ENCODE measurements around the gene CSF2.

The CSF2 gene

DNA sequence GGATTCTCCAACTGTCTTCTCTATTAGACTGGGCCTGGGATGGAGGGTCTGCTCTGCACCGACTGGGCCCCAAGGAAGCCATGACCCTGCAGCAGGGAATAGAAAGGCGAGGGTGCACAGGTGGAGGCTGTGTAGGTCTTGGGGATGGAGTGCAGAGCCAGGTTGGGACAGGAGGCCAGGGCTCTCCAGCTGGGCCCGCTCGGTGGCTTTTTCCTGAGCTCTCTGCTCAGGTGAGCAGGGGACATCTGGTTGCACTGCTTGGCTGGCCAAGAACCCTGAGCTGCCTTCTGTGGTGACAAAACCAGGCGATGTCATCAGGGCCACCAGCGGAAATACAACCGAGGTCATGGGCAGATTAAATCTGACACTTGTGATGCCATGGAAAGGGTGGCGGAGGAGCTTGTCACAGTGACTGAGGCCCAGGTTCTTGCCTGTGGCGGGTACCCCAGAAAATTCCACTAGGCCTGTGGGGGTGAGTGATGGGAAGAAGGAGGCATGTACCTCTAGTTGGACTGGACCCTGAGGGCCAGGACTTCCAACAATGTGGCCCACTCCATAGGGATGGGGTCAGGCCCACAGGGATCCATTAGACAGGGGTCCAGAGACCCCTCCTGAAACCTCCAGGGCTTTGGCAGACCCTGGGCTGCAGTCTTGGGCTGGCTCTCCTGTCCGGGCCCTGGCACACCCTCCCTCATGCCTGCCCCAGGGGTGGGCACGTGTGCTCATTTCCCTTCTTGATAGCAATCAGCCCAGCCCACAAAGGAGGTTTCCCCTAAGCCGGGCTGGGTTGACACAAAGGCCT is 17.6 kb upstream of the CSF2 start:
- peak; percentile 72 for DNase-seq

DNA sequence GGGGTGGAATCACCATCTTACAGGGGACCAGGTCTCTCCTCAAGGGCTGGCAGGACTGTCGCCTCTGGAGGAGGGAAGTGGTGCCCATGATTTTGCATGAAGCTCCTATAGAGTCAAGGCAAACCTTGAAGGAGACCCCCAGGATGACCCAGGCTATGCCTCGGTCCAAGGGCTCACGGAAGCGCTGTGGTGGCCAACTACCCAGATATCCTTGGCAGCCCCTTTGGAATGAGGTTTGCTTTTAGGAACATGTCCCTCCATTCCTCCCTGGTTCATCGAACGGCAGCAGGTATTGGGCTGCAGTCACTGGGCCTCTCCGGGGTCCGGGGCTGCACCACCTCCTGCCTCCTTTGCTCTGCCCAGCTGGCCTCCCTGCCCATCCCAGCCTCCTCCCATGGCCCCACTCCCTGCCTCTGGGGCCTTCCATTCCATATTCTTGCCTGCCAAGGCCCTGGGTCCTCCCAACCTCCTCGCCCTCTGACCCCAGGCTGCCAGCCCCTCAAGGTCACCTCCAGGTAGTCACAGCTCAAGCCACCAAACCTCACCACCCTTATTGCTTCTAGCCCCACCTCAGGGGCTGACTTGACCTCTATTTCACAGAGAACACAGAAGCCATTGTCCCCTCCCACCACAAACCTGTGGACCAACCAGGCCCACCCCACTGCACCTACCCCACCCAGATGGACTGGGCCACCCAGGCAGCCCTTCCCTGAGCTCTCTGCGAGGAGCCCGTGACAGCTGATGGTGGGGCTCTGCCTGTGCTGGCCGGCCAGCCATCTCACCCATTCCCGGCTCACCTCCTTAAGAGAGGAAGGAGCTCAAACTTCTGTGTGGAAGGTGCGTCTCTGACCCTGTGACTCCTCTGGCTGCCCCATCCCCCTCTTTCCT is 16.7 kb upstream of the CSF2 start:
- DNase-seq: peak; percentile 25

DNA sequence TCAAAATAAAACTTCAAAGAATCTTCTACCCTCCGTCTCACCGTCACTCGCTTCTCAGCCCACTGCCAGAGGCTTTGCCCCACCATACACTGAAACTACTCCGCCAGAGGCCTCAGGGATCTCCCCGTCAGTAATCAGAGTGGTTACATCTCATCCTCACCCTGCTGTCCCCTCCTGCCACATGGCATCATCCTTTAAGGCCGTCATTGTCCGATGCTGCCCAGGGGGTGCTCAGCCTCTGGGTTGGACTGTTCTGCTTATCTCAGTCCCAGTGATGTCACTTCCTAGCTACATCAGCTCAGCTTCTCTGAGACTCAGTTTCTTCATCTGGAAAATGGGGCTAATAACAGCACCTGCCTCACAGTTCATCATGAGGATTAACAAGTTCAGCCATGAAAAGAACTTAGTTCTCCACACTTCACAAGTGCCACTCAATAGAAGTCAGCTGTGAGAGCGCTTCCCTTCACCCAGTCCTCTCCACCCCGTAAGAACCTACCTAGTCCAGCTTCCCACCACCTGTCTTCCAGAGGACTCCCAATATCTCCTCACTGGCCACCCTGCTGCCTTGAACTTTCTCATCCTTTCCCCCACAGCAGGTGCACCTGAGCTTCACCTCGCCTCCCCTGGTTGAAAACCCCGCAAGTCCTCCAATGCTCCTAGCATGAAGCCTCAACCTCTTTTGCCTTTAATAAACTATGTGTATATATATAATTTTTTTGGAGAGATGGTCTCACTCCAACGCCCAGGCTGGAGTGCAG is 15.9 kb upstream of the CSF2 start:
- DNase-seq: peak; percentile 24

DNA sequence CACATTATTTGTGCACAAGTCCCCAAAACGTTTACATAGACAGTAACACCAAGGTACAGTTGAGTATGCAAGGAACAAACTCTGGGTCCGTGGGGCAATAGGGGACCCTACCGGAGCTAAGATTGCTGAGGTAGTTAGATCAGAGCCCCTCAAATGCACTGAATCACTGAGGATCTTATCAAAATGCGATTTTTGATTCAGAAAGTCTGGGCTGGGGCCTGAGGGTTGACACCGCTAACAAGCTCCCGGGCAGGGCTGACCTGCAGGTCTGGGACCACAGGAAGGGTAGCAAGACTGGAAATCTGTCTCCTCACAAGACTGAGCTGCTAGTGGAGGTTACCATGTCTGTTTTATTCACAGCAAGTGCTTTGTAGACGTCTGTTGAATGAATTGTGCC is 14.9 kb upstream of the CSF2 start:
- DNase-seq: no peak

DNA sequence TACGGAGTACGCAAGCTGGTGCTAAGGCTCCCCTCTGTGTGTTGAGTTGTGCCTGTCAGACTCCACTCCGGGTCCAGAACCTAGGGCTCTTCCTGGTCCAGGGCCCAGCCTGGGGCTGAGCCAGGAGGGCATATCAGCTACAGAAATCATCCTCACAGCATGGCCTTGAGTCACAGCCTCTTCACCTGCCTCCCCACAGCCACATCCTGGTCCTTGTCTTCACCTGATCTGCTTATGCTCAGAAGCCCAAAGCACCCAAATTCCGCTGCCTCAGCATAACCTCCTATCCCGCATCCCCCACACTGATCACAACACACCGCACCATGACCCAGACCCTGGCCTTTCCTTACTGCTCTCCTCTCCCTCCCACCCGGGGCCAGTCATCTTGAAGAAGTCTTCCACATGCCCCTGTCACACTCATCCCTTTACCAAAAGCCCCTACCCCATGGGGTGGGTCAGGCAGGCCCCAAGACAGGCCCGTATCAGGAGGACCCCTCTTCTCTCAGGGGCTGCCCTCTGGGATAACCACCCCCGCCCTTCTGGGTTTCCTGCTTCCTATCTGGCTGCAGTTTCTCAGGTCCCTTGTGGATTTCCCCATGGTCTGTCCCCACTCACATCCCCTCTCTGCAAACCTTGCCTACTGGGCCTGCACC is 14.4 kb upstream of the CSF2 start:
- peak; percentile 57 for DNase-seq

DNA sequence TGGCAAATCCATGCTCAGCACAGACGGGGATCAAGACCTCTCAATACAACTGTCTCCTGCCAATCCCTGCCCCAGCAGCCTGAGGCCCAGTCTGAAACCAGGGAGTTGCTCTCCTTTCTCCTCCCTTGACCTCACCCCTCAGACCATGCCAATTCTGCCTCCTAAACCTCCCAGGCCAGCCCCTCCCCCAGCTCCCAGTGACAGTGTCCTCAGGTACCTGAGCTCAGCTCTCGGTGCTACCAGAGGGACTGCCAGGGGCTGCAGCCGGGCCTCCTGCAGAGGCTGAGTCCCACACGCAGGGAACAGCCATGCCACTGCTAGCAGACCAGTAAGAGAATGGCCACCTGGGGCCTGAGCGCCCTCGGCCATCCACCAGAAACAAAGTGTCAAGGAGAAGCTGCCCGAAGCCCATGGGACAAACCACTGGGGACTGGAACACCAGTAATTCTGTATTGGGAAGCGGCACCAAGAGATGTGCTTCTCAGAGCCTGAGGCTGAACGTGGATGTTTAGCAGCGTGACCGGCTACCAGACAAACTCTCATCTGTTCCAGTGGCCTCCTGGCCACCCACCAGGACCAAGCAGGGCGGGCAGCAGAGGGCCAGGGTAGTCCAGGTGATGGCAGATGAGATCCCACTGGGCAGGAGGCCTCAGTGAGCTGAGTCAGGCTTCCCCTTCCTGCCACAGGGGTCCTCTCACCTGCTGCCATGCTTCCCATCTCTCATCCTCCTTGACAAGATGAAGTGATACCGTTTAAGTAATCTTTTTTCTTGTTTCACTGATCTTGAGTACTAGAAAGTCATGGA is 13.7 kb upstream of the CSF2 start:
- DNase-seq: peak; percentile 30

DNA sequence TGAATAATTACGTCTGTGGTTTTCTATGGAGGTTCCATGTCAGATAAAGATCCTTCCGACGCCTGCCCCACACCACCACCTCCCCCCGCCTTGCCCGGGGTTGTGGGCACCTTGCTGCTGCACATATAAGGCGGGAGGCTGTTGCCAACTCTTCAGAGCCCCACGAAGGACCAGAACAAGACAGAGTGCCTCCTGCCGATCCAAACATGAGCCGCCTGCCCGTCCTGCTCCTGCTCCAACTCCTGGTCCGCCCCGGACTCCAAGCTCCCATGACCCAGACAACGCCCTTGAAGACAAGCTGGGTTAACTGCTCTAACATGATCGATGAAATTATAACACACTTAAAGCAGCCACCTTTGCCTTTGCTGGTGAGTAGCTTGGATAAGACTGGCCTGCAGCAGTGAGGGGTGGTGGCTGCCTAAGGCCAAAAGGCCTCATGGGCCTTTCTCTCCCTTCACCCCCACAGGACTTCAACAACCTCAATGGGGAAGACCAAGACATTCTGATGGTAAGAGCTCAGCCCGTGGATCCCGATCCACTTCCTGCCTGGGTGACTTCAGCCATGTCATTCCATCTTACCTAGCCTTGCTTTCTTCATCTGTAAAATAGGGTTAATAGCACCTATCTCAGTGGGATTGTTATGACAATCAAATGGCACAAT is 13.0 kb upstream of the CSF2 start, which contains the start of gene IL3:
IL3 (plus strand) TSS at position 155 of the 661 bp plus-strand sequence; CDS start at position 207, 52 bp downstream.
- DNase-seq: peak; percentile 49

DNA sequence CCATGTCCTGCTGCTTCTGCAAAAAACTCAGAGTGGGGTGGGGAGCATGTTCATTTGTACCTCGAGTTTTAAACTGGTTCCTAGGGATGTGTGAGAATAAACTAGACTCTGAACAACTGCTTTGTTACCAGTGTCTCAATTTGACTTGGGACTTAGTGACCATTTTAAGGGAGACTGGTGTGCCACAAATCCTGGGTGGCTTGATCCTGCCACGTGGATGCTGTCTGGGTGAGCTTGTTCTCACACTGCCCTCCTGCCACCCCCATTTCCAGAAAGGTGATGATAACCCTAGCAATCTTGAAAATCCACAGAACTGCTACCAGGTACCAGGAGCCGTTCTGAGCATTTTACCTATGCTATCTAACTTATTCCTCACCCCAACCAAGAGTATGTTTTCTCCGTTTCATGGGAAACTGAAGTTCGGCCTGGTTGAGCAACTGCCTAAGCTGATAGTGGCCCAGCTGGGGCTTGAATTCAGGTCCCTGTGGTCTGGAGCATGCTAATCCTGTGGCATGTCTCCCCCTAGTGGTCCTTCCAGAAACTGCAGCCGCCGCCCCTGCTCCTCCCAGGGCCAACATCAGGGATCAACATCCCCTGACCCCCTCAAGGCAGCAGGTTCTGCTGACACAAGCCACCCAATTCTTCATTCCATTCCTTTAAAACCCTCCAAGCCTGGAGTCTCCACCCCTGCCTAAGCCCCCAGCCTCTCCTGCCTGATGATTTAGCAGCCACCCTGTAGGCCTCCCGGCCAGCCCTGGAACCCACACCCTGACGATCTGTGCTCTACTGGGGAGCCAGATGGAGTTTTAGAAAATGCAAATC is 10.3 kb upstream of the CSF2 start:
- DNase-seq: peak; percentile 97

DNA sequence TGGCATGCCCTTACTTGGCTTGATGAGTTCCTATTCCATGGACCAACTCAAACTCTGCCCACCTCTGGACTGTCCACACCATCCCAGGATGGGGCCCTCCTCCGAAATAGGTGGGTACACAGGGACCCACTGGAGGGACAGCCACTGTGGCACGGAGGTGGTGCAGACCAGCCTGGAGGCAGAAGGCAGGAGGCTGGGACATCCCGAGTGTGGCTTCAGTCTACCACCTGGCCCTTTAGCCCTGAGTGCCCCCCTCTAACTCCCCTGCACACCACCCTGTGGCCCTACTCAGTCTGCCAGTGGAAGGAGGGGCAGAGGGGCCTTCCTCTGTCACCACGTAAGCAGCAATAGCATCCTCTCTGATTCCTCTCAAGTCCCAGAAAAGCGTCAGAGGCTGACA is 9.4 kb upstream of the CSF2 start:
- peak; percentile 34 for DNase-seq

DNA sequence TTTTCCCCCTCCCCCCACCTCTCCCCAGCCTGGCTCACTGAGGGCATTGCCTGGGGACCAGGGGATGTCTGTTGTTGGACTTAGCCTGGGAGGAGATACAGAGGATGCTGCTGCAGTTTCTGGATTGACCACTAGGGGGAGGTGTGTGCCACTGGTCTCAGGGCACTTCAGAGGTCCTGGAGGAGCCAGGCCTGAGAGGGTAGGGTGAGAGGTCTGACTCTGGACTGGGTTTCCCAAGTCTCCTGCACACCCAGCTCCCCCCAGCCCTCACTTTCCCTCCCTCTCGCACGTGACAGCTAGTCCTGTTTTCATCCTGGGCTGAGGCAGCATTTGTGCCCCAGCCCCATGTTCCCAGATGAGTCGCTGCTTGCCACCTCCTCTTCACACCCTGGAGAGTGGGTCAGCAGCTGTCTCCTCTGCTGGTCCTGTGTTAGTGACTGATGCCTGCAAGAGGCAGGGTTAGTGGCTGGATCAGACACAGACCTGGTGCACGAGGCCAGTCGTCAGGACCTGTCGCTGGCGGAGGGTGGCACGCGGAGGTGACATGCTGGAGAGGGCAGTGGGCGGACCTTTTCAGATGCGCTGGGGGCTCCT is 8.8 kb upstream of the CSF2 start:
- peak; percentile 96 for DNase-seq

DNA sequence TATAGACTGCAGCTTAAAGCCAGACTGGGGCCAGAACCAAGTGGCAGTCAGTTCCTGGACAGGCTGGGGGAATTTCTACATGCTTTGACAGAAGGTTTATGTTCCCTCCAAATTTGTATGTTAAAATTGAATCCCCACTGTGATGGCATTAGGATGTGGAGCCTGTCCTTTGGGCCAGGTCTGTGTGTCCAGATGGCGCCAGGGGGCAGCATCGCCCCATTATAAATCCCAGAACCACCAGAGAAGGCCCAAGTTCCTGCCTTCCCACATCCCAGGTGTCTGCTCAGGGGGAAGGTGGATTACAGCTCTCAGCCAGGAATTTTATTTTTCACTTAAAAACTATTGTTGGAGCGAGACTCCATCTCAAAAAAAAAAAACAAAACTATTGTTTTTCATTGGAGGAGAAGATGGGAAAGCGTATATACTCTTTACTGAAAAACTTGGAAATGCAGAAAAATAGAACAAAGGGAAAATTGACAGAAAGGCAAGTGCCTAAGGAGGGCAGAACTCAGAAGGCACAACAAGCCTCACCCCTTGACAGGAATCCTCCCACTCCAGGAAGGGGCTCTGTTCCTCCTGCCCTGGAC is 8.1 kb upstream of the CSF2 start:
- peak; percentile 80 for DNase-seq

DNA sequence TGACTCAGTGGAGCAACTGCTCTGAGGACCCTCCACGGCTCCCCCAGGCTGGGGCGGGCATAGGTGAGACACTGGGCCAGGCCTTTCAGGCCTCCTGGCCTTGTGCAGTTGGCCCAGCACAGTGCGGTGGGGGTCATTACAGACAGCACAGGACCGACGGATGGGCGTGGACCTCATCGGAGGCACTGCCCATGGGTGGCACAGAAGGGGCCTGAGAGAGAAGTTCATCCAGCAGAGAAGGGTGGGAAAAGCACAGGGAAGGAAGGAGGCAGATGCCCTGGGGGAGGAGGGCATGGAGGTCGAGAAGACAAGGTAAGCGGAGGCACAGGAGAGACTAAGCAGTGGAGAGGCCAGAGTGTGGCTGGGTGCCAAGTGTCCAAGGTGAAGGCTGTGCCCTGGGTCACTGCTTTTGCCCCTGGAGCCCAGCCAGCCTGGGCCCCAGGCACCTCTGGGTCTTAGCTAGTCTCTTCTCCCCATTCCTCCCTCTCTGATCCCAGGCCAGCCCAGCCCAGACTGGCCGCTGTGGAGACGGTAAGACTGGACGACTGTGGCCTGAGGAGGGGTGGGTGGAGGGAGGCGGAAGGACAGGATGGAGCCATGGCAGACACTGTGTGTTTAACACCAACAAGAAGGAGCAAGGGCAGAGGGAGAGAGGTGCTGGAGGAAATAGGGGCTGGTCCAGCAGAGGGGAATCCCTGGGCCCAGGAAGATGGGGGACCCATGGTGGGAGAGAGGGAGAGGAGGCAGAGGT is 7.5 kb upstream of the CSF2 start:
- no peak for DNase-seq

DNA sequence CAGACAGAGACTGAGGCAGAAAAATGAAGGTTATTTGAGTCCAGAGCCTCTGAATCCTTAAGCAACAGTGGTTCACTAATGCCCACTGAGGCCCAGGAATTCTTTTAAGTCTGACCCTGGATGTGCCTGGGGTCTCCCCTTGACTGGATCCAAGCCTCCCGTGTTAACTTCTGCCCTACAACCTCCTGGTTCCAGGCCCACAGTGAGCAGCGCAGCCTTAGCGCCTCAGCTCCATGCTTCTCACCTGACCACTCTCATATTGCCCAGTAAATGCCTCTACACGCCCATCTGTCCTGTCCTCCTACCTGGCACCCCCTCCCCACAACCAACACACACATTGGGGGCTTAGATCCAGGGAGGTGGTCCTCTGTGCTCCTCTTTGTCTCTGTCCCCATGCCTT is 6.7 kb upstream of the CSF2 start:
- DNase-seq: no peak

DNA sequence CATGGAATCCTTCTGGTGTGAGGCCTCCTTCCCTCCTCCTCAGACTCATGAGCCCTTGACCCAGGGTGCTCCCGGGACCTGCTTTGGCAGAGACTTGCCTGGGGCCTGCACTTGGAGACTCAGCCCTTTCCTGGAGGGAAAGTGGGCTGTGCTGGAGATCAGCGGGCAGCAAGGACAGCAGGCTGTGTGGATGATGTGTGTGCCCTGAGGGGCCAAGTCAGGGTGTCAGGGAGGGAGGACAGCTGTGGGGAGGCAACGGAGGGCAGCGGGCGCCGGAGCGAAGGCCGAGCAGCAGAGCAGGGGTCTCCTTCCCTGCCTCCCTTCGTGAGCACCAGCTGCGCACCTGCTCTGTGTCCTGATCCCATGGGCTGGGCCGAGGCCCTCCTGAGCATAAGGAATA is 6.1 kb upstream of the CSF2 start:
- no peak for DNase-seq

DNA sequence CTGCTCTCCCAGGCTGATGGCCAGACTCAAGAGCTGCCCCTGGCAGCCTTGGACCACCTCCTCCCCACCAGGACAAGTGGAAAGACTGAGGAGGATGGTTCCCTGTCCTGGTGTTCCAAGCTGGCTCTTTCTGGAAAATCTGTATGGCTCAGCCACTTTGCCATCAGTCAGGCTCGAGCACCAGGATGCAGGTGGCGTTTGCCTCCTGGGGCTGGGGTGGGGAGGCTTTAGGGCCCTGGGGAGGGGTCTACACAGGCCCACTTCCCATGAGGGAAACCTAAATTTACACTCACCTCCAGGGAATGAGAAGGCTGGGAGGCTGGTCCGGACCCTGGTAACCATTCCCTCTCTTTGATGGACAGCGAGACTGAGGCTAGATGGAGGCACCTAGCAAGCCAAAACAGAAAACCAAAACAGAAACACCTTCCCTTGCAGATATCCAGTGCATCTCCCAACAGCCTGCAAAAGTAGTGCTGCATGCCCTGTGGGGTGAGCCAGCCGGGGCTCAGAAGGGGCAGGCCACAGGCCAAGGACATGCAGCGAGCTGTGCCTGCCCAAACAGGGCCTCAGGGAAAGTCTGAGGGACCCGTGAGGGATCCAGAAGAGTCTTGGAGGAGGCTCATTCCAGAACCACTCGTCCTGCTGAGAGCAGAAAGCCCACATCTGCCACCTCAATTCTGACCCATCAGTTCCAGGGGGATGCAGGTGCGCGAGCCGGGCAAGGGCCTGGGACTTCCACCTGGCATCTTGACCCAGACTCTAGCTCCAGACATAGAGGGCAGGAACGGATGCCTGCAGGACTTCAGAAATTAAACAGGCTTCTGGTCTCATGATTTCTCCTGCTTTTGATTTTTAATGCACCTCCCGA is 5.4 kb upstream of the CSF2 start:
- DNase-seq: no peak

DNA sequence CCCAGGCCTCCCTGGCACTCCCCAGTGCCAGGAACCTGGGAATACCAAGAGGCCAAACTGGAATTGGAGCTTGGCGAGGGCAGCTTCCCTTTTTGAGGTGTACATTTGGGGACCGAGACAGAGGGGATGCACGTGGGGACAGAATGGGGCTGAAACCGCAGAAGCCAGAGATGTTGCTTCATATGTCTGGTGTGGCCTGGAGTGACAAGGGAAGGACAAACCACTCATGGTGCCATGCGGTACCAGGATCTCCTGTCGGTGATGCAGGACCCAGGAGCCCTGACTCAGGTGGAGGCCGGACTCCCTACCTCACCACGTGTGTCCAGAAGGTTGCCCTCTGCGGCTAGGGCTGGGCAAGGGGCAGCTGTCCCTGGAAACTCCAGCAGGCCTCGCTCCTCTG is 4.0 kb upstream of the CSF2 start:
- DNase-seq: no peak

DNA sequence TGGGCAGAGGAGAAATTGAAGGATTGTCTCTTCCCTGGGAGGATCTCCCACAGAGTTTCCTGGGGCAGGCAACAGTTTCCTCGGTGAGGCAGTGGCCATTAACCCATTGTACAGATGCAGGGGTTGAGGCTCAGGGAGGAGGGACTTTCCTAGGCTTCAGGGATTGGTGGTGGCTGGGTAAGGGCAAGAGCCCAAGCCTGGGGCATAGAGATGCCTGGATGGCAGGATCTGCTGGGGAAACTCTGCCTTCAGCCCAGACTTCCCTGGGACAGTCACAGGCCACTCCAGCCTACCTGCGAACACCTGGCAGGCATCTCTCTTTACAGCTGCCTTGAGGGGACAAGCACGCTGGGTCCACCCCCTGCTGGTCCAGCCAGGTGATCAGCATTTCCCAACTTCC is 3.6 kb upstream of the CSF2 start:
- no peak for DNase-seq

Data from stimulated activated CD8-positive, alpha-beta memory T cell treated with anti-CD3 and anti-CD28 coated beads, Interleukin-4, amount 100 ng/mL, for 48 hours (primary cell).